ENCODE results near the gene DUOXA1.

Gene DUOXA1

GRCh38 chr15:45097466-45097865 lies 32.2 kb downstream of the DUOXA1 start:
- no peak for FAIRE-seq
- DNase-seq (ENCODE audit: insufficient read length, low spot score), result no peak
- TF ChIP-seq, protein P1, sequence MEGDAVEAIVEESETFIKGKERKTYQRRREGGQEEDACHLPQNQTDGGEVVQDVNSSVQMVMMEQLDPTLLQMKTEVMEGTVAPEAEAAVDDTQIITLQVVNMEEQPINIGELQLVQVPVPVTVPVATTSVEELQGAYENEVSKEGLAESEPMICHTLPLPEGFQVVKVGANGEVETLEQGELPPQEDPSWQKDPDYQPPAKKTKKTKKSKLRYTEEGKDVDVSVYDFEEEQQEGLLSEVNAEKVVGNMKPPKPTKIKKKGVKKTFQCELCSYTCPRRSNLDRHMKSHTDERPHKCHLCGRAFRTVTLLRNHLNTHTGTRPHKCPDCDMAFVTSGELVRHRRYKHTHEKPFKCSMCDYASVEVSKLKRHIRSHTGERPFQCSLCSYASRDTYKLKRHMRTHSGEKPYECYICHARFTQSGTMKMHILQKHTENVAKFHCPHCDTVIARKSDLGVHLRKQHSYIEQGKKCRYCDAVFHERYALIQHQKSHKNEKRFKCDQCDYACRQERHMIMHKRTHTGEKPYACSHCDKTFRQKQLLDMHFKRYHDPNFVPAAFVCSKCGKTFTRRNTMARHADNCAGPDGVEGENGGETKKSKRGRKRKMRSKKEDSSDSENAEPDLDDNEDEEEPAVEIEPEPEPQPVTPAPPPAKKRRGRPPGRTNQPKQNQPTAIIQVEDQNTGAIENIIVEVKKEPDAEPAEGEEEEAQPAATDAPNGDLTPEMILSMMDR (IDR thresholded peaks at IDR 0.05; ENCODE audit: insufficient read depth, missing control alignments), result no peak

- DNase-seq (ENCODE audit: insufficient read length, low spot score) (no peak), FAIRE-seq (no peak)
- TF ChIP-seq, protein P1 (IDR thresholded peaks at IDR 0.05; ENCODE audit: insufficient read depth, missing control alignments), result no peak
These were observed 34.0 kb downstream of the DUOXA1 start for GRCh38 chr15:45095661-45096060.

- DNase-seq (ENCODE audit: insufficient read length, low spot score) (no peak), FAIRE-seq (no peak)
- TF ChIP-seq, protein P1 (IDR thresholded peaks at IDR 0.05; ENCODE audit: insufficient read depth, missing control alignments), result no peak
These were observed 35.3 kb downstream of the DUOXA1 start for GRCh38 chr15:45094358-45094730.

- FAIRE-seq, result no peak
- TF ChIP-seq, protein P1 (IDR thresholded peaks at IDR 0.05; ENCODE audit: insufficient read depth, missing control alignments), result no peak
- DNase-seq (ENCODE audit: insufficient read length, low spot score), result no peak
These were observed 35.9 kb downstream of the DUOXA1 start for GRCh38 chr15:45093622-45094357.

- TF ChIP-seq, protein P1 (IDR thresholded peaks at IDR 0.05; ENCODE audit: insufficient read depth, missing control alignments), result no peak
- no peak for DNase-seq (ENCODE audit: insufficient read length, low spot score)
- no peak for FAIRE-seq
These were observed 36.7 kb downstream of the DUOXA1 start for GRCh38 chr15:45093013-45093412.

- DNase-seq (ENCODE audit: insufficient read length, low spot score) (no peak), FAIRE-seq (no peak)
- TF ChIP-seq, protein P1 (IDR thresholded peaks at IDR 0.05; ENCODE audit: insufficient read depth, missing control alignments), result no peak
These were observed 38.1 kb downstream of the DUOXA1 start for GRCh38 chr15:45091576-45091975.

GRCh38 chr15:45091161-45091560 lies 38.5 kb downstream of the DUOXA1 start:
- FAIRE-seq (no peak), DNase-seq (ENCODE audit: insufficient read length, low spot score) (no peak)
- TF ChIP-seq, protein P1 (IDR thresholded peaks at IDR 0.05; ENCODE audit: insufficient read depth, missing control alignments), result no peak
